Upper lobe of left lung (tissue), 6 donors: ENCODE measurements around the gene MED27. TPM values are rescaled to one million over a fixed set of nuclear protein-coding genes. Genes with fewer than 3 reads are reported as not detected.

Experiments
- ATAC-seq, 2 donors: fragments of 200-7000 bp; cut with Tn5 transposase; one replicate each; pipeline ENCODE4 v1.9.1; 2022; ENCODE audit warnings: mild to moderate bottlenecking in 2 of 2, moderate library complexity in 2 of 2; ENCODE audit not compliant: low FRiP score in 2 of 2
- DNase-seq, 2 donors: peaks; one replicate each; pipeline ENCODE4 v3.0.0-alpha.2; 2019 to 2020
- H3K27ac ChIP-seq, 4 donors: fragments of 200-600 bp; sonication (generic); one replicate each; pipeline ENCODE4 v1.5.1; 2016 to 2019
- H3K27me3 ChIP-seq, 4 donors: fragments of 200-600 bp; sonication (generic); one replicate each; pipeline ENCODE4 v1.5.1; 2017 to 2019
- H3K36me3 ChIP-seq, 4 donors: fragments of 200-600 bp; sonication (generic); one replicate each; pipeline ENCODE4 v1.5.1; 2016 to 2019
- H3K4me1 ChIP-seq, 4 donors: fragments of 200-600 bp; sonication (generic); one replicate each; pipeline ENCODE4 v1.5.1; 2018 to 2019
- H3K4me3 ChIP-seq, 4 donors: fragments of 200-600 bp; sonication (generic); one replicate each; pipeline ENCODE4 v1.5.1; 2017 to 2019; ENCODE audit warnings: mild to moderate bottlenecking in 2 of 4, moderate library complexity in 1 of 4
- H3K9me3 ChIP-seq, 4 donors: fragments of 200-600 bp; sonication (generic); one replicate each; pipeline ENCODE4 v1.5.1; 2018 to 2019
- CTCF ChIP-seq, 6 experiments: fragments of 450-650 bp in 4 of 6; fragments of 200-600 bp in 2 of 6; sonication (generic) in 2 of 6; IDR thresholded peaks; one replicate each; pipeline ENCODE4 v1.5.1; 2016 to 2019; ENCODE audit warnings: antibody characterized with exemption in 6 of 6
- EP300 ChIP-seq, 4 donors: sonication (generic); formaldehyde crosslinking; IDR thresholded peaks; one replicate each; pipeline ENCODE4 v1.5.1; 2017; ENCODE audit warnings: antibody characterized with exemption in 4 of 4, control low read depth in 2 of 4
- POLR2A ChIP-seq, 4 donors: fragments of 450-650 bp; IDR thresholded peaks; one replicate each; pipeline ENCODE4 v1.5.1; 2016 to 2017; ENCODE audit warnings: antibody characterized with exemption in 4 of 4, mild to moderate bottlenecking in 2 of 4
- POLR2AphosphoS5 ChIP-seq, 2 donors: sonication (generic); formaldehyde crosslinking; IDR thresholded peaks; one replicate each; pipeline ENCODE4 v1.5.1; 2017; ENCODE audit warnings: antibody characterized with exemption in 2 of 2
- WGBS, 2 donors: methylation state at CpG; one replicate each; pipeline ENCODE4 v1.1.5; 2017 to 2018; 5-methylcytosine and 5-hydroxymethylcytosine counted together
- total RNA-seq, 6 donors: library from RNA; depleted of rRNA in 4 of 6; stranded (reverse); fragments of >200 nt in 4 of 6; gene quantifications; one replicate each; pipeline versions ENCODE4 v1.1.0 to v1.2.1, GENCODE V29; 2016 to 2021
- donor health status: DM: no; HTN: no; CAD: no; lungs with moderate emphysema.
- donor health status: DM: no; HTN: yes; CAD: no; lungs with severe emphysema.

MED27 gene
- total RNA-seq, 6 donors from 2014 or later = 4.9 to 24.2 (median 17.1) TPM

GRCh38 chr9:131960851-131961495 lies 118.7 kb downstream of the MED27 start:
- Histone ChIP-seq H3K27me3 (no peaks in the 10 kb centered on the region), H3K4me3 (no peak overlapping the region), H3K4me1 (no peaks in the 10 kb centered on the region), H3K27ac (no peak overlapping the region), H3K36me3 (no peaks in the 10 kb centered on the region), H3K9me3 (no peaks in the 10 kb centered on the region)
- WGBS, 2 donors = 73 to 80% methylated on average over 12 of the region's 12 CpGs
- ATAC-seq (no peak), DNase-seq (no peak)
- no peak for TF ChIP-seq EP300 (IDR thresholded peaks at IDR 0.05)
- TF ChIP-seq POLR2AphosphoS5 (IDR thresholded peaks at IDR 0.05) = no peak
- TF ChIP-seq POLR2A (IDR thresholded peaks at IDR 0.05) = no peak
- no peak for TF ChIP-seq CTCF (IDR thresholded peaks at IDR 0.05)

GRCh38 chr9:131960311-131960710 lies 119.4 kb downstream of the MED27 start:
- H3K27ac ChIP-seq = no peak overlapping the region
- no peaks in the 10 kb centered on the region for H3K27me3 ChIP-seq
- DNase-seq = no peak
- ATAC-seq = no peak
- H3K36me3 ChIP-seq = no peaks in the 10 kb centered on the region
- H3K4me1 ChIP-seq = no peaks in the 10 kb centered on the region
- H3K4me3 ChIP-seq = no peak overlapping the region
- TF ChIP-seq POLR2A (IDR thresholded peaks at IDR 0.05) (no peak), EP300 (IDR thresholded peaks at IDR 0.05) (no peak), CTCF (IDR thresholded peaks at IDR 0.05) (no peak), POLR2AphosphoS5 (IDR thresholded peaks at IDR 0.05) (no peak)
- H3K9me3 ChIP-seq = no peaks in the 10 kb centered on the region
- 84 to 89% methylated on average over 9 of the region's 9 CpGs for WGBS, 2 donors

- TF ChIP-seq POLR2AphosphoS5 (IDR thresholded peaks at IDR 0.05) = no peak
- no peak for TF ChIP-seq POLR2A (IDR thresholded peaks at IDR 0.05)
- TF ChIP-seq EP300 (IDR thresholded peaks at IDR 0.05) = no peak
- TF ChIP-seq CTCF (IDR thresholded peaks at IDR 0.05) = no peak
- Histone ChIP-seq H3K36me3 (no peaks in the 10 kb centered on the region), H3K27ac (no peak overlapping the region), H3K4me3 (no peak overlapping the region), H3K27me3 (no peaks in the 10 kb centered on the region), H3K4me1 (no peaks in the 10 kb centered on the region), H3K9me3 (no peaks in the 10 kb centered on the region)
- DNase-seq = no peak
- WGBS, 2 donors = 83 to 92% methylated on average over 2 of the region's 2 CpGs
- ATAC-seq = no peak
Observed at GRCh38 chr9:131959887-131960286, 119.8 kb downstream of the MED27 start.

- TF ChIP-seq EP300 (IDR thresholded peaks at IDR 0.05) (no peak), CTCF (IDR thresholded peaks at IDR 0.05) (no peak), POLR2A (IDR thresholded peaks at IDR 0.05) (no peak), POLR2AphosphoS5 (IDR thresholded peaks at IDR 0.05) (no peak)
- ATAC-seq (no peak), DNase-seq (no peak)
- no peaks in the 10 kb centered on the region for H3K4me1 ChIP-seq
- no peaks in the 10 kb centered on the region for H3K27me3 ChIP-seq
- no peaks in the 10 kb centered on the region for H3K9me3 ChIP-seq
- no peak overlapping the region for H3K27ac ChIP-seq
- no peak overlapping the region for H3K4me3 ChIP-seq
- H3K36me3 ChIP-seq = no peaks in the 10 kb centered on the region
- WGBS, 2 donors = 95 to 98% methylated on average over 3 of the region's 3 CpGs
Observed at GRCh38 chr9:131959056-131959455, 120.6 kb downstream of the MED27 start.

- no peak for TF ChIP-seq POLR2A (IDR thresholded peaks at IDR 0.05)
- ATAC-seq (no peak), DNase-seq (no peak)
- H3K9me3 ChIP-seq = no peaks in the 10 kb centered on the region
- WGBS, 2 donors = 100% methylated on average over 1 of the region's 1 CpG
- H3K36me3 ChIP-seq = no peaks in the 10 kb centered on the region
- no peak overlapping the region for H3K27ac ChIP-seq
- H3K27me3 ChIP-seq = no peaks in the 10 kb centered on the region
- H3K4me3 ChIP-seq = no peak overlapping the region
- peaks cover 0 to 8% (median 0%) of the 10 kb centered on the region in 4 donors for H3K4me1 ChIP-seq
Observed at GRCh38 chr9:131954299-131954698, 125.4 kb downstream of the MED27 start.
